Caco-2 (cell line): Measurements from ENCODE around the gene COMMD7. TPM values are rescaled to one million over a fixed set of nuclear protein-coding genes. Genes with fewer than 3 reads are reported as not detected.
"Not testable (repeated sequence)": the region's sequence is repeated elsewhere in the genome, so short reads cannot be mapped to it uniquely, and the experiment has no call there.

Experiments
- BruUV-seq: library from RNA; stranded (reverse); fragments of 400-500 nt; replicated peaks from 2 replicates; lab custom pipeline; 2021; lab: Mats Ljungman, UMichigan
- CTCF ChIA-PET: fragments of 300-600 bp; sonication (Branson Sonifier 250); formaldehyde crosslinking; loops from one replicate; lab custom pipeline; 2022; ENCODE audit warnings: antibody characterized with exemption; lab: Charles Lee
- POLR2A ChIA-PET: fragments of 300-600 bp; sonication (Branson Sonifier 250); formaldehyde crosslinking; loops from one replicate; lab custom pipeline; 2022; ENCODE audit warnings: antibody characterized with exemption; lab: Charles Lee
- DNase-seq, 2 experiments: peaks; one replicate each; pipeline versions ENCODE4 v3.0.0 to v3.0.0-alpha.2; 2020 to 2022
- H3K27me3 ChIP-seq: replicated peaks from 2 replicates; pipeline ENCODE4 v1.6.0; 2011; ENCODE audit warnings: low read length; ENCODE audit not compliant: control insufficient read depth, insufficient read depth
- H3K36me3 ChIP-seq: 2 replicates; pipeline ENCODE4 v1.5.1; 2011; ENCODE audit warnings: low read length; ENCODE audit not compliant: control insufficient read depth, insufficient read depth
- H3K4me1 ChIP-seq: fragments of 250-450 bp; sonication (Bioruptor Pico); 2 replicates; pipeline ENCODE4 v1.5.1; 2020; ENCODE audit warnings: mild to moderate bottlenecking
- H3K4me3 ChIP-seq: 2 replicates; pipeline ENCODE4 v1.5.1; 2011; ENCODE audit warnings: low read depth, mild to moderate bottlenecking, control low read depth, low read length
- H3K9me3 ChIP-seq: fragments of 250-450 bp; sonication (Bioruptor Pico); 2 replicates; pipeline ENCODE4 v1.5.1; 2020; ENCODE audit warnings: mild to moderate bottlenecking, moderate library complexity
- H3K27ac Mint-ChIP-seq: one replicate; pipeline ENCODE4 v1.8.0; 2022; ENCODE audit warnings: mixed read lengths; ENCODE audit not compliant: unreplicated experiment
- H3K27me3 Mint-ChIP-seq: one replicate; pipeline ENCODE4 v1.8.0; 2022; ENCODE audit warnings: mixed read lengths; ENCODE audit not compliant: insufficient read depth, unreplicated experiment
- H3K36me3 Mint-ChIP-seq: one replicate; pipeline ENCODE4 v1.8.0; 2022; ENCODE audit warnings: mild to moderate bottlenecking, mixed read lengths; ENCODE audit not compliant: insufficient read depth, unreplicated experiment
- H3K4me1 Mint-ChIP-seq: one replicate; pipeline ENCODE4 v1.8.0; 2022; ENCODE audit warnings: low read depth, mixed read lengths; ENCODE audit not compliant: unreplicated experiment
- H3K4me3 Mint-ChIP-seq: one replicate; pipeline ENCODE4 v1.8.0; 2022; ENCODE audit warnings: mild to moderate bottlenecking, moderate library complexity, mixed read lengths; ENCODE audit not compliant: unreplicated experiment
- H3K9me3 Mint-ChIP-seq: one replicate; pipeline ENCODE4 v1.8.0; 2022; ENCODE audit warnings: mixed read lengths; ENCODE audit not compliant: unreplicated experiment
- intact Hi-C: fragments of 100-400 bp; cut with micrococcal nuclease; formaldehyde crosslinking; loops from one replicate; pipeline ENCODE4 v1.10.0; 2022; ENCODE audit not compliant: unreplicated experiment
- total RNA-seq: library from RNA; stranded (reverse); gene quantifications from 2 replicates; pipeline ENCODE4 v1.2.3, GENCODE V29; 2022
- TF ChIP-seq, protein P1 (sequence below), 2 experiments: fragments of 200-600 bp in 1 of 2; IDR thresholded peaks; 1 replicate in 1 of 2; 2 replicates in 1 of 2; pipeline versions ENCODE4 v1.5.1 to v1.8.0; 2011 to 2022; ENCODE audit warnings: antibody characterized with exemption in 1 of 2, control low read depth in 1 of 2, inconsistent platforms in 1 of 2, low read depth in 1 of 2, low read length in 1 of 2, mild to moderate bottlenecking in 1 of 2, moderate library complexity in 1 of 2; ENCODE audit not compliant: insufficient read depth in 1 of 2, severe bottlenecking in 1 of 2, unreplicated experiment in 1 of 2

Gene COMMD7
- total RNA-seq, 1 experiment from 2014 or later = 160 TPM

DNA sequence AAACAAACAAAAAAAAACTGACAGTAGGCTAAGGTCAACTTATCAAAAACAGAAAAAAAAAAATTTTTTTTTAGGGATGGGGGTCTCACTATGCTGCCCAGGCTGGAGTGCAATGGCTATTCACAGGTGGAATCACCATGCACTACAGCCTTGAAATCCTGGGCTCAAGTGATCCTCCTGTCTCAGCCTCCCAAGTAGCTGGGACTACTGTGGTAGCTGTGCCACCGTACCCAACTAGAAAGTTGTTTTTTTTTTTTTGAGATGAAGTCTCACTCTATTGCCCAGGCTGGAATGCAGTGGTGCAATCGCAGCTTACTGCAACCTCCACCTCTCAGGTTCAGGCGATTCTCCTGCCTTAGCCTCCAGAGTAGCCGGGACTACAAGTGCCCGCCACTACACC lies 2.1 kb downstream of the COMMD7 start:
- intact Hi-C loops = no loop called here
- no peak overlapping the region for H3K4me3 Mint-ChIP-seq
- H3K9me3 Mint-ChIP-seq = no peaks in the 10 kb centered on the region
- H3K36me3 Mint-ChIP-seq = peaks cover 63% of the 10 kb centered on the region
- no peaks in the 10 kb centered on the region for H3K9me3 ChIP-seq
- no peak overlapping the region for H3K4me3 ChIP-seq
- H3K36me3 ChIP-seq = 0 out of 2 replicates have a peak, but pooled peaks cover 1% of the 10 kb centered on the region
- no TSS peak for BruUV-seq
- POLR2A ChIA-PET = no interaction called here
- no peaks in the 10 kb centered on the region for H3K27me3 ChIP-seq
- peaks cover 36% of the 10 kb centered on the region for H3K4me1 ChIP-seq
- H3K4me1 Mint-ChIP-seq = peaks cover 20% of the 10 kb centered on the region
- H3K27ac Mint-ChIP-seq = no peak overlapping the region
- no peaks in the 10 kb centered on the region for H3K27me3 Mint-ChIP-seq
- DNase-seq = no peak
- TF ChIP-seq, protein P1, sequence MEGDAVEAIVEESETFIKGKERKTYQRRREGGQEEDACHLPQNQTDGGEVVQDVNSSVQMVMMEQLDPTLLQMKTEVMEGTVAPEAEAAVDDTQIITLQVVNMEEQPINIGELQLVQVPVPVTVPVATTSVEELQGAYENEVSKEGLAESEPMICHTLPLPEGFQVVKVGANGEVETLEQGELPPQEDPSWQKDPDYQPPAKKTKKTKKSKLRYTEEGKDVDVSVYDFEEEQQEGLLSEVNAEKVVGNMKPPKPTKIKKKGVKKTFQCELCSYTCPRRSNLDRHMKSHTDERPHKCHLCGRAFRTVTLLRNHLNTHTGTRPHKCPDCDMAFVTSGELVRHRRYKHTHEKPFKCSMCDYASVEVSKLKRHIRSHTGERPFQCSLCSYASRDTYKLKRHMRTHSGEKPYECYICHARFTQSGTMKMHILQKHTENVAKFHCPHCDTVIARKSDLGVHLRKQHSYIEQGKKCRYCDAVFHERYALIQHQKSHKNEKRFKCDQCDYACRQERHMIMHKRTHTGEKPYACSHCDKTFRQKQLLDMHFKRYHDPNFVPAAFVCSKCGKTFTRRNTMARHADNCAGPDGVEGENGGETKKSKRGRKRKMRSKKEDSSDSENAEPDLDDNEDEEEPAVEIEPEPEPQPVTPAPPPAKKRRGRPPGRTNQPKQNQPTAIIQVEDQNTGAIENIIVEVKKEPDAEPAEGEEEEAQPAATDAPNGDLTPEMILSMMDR (IDR thresholded peaks at IDR 0.05; ENCODE audit: insufficient read depth in 1 of 2, low read depth in 1 of 2, low read length in 1 of 2, severe bottlenecking in 1 of 2, unreplicated experiment in 1 of 2) = no peak
- CTCF ChIA-PET = interaction anchor here (3.8 kb wide), 1 partner anchor 10 kb away, joined by 16 read pairs; no protein-coding TSS in a partner anchor

DNA sequence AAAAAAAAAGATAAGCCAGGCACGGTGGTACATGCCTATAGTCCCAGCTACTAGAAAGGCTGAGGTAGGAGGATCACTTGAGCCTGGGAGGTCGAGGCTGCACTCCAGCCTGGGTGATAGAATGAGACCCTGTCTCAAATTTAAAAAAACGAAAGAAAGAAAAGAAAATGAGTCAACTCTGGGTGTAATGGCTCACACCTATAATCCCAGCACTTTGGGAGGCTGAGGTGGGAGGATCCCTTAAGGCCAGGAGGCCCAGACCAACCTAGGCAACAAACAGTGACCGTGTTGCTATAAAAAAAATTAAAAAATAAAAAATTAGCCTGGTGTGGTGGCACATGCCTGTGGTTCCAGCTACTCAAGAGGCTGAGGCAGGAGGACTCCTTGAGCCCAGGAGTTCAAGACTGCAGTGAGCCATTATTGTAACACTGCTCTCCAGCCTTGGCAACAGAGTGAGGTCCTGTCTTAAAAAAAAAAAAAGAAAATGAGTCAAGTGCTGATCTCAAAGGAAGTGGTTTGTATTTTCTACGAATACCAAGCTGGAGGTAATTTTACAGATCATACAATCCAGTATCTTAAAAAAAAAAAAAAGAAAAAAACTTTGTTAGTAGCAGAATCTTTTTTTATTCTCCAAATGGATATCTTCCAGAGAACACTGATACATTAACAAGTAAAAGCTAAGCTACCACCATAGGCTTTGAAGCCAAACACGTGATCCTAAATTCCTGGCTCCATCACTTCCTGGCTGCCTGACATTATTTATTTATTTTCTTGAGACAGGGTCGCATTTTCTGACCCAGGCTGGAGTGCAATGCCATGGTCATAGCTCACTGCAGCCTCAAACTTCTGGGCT lies 5.7 kb downstream of the COMMD7 start:
- peaks cover 19% of the 10 kb centered on the region for H3K4me1 ChIP-seq
- intact Hi-C loops = no loop called here
- Mint-ChIP-seq H3K4me1 (peaks cover 22% of the 10 kb centered on the region), H3K27me3 (no peaks in the 10 kb centered on the region), H3K36me3 (peaks cover 77% of the 10 kb centered on the region), H3K27ac (no peak overlapping the region), H3K9me3 (no peaks in the 10 kb centered on the region), H3K4me3 (no peak overlapping the region)
- ChIA-PET CTCF (interaction anchor here (1.0 kb wide), 1 partner anchor 41 kb away, joined by 3 read pairs; no protein-coding TSS in a partner anchor), POLR2A (interaction anchor here (0.6 to 0.7 kb wide), 3 partner anchors 41 to 125 kb away, joined by 3 to 7 read pairs (median 4); no protein-coding TSS in a partner anchor)
- H3K4me3 ChIP-seq = no peak overlapping the region
- H3K36me3 ChIP-seq = 0 out of 2 replicates have a peak, but pooled peaks cover 1% of the 10 kb centered on the region
- no peak for DNase-seq
- H3K9me3 ChIP-seq = no peaks in the 10 kb centered on the region
- no TSS peak for BruUV-seq
- TF ChIP-seq, protein P1 (IDR thresholded peaks at IDR 0.05; ENCODE audit: insufficient read depth in 1 of 2, low read depth in 1 of 2, low read length in 1 of 2, severe bottlenecking in 1 of 2, unreplicated experiment in 1 of 2) = no peak
- no peaks in the 10 kb centered on the region for H3K27me3 ChIP-seq

DNA sequence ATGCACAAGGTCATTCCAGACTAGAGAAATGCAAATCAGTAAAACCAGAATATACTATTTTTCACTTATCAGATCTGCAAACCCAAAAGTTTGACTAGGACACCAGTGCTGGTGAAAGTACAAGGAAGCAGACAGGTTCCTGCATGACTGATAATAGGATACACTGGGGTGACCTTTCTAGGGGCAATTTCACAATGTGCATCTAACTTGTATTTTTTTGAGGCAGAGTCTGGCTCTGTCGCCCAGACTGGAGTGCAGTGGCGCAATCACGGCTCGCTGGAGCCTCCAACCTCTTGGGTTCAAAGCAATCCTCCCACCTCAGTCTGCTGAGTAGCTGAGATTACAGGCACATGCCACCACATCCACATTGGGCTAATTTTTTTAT lies 11.4 kb downstream of the COMMD7 start:
- H3K27me3 ChIP-seq = no peaks in the 10 kb centered on the region
- POLR2A ChIA-PET = interaction anchor here (0.6 to 2.4 kb wide), 6 partner anchors 11 to 161 kb away, joined by 3 to 19 read pairs (median 6); partner anchors contain the start of genes COMMD7 and DNMT3B
- Mint-ChIP-seq H3K4me3 (peak overlapping the region; percentile 20), H3K27me3 (no peaks in the 10 kb centered on the region), H3K27ac (peak overlapping the region; percentile 88), H3K36me3 (peaks cover 88% of the 10 kb centered on the region), H3K4me1 (peaks cover 54% of the 10 kb centered on the region), H3K9me3 (no peaks in the 10 kb centered on the region)
- H3K4me3 ChIP-seq = no peak overlapping the region
- no TSS peak for BruUV-seq
- CTCF ChIA-PET = interaction anchor here (0.6 to 2.0 kb wide), 5 partner anchors 11 to 60 kb away, joined by 7 to 19 read pairs (median 12); partner anchors contain the start of gene COMMD7
- DNase-seq = peak; percentile 95 to 96
- H3K4me1 ChIP-seq = peaks cover 51% of the 10 kb centered on the region
- no peaks in the 10 kb centered on the region; the same call in 1 of the 2 replicates for H3K36me3 ChIP-seq
- TF ChIP-seq, protein P1 (IDR thresholded peaks at IDR 0.05; ENCODE audit: insufficient read depth in 1 of 2, low read depth in 1 of 2, low read length in 1 of 2, severe bottlenecking in 1 of 2, unreplicated experiment in 1 of 2) = no peak
- intact Hi-C loops = loop anchor here (1.0 to 5.0 kb wide), 10 partner anchors 13 to 505 kb away; partner anchors contain the start of gene DNMT3B
- H3K9me3 ChIP-seq = peaks cover 5% of the 10 kb centered on the region; the same call in 1 of the 2 replicates

DNA sequence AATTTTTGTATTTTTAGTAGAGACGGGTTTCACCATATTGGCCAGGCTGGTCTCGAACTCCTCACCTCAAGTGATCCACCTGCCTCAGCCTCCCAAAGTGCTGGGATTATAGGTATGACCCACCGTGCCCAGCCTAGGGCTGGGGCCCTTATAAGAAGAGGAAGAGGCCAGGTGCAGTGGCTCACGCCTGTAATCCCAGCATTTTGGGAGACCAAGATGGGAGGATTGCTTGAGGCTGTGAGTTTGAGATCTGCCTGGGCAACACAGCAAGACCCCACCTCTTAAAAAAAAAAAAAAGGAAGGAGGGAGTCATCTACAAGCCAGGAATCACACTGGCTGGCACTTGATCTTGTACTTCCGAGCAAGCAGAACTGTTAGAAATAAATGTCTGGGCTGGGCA lies 13.9 kb downstream of the COMMD7 start:
- H3K4me3 ChIP-seq, intact Hi-C loops, H3K4me3 Mint-ChIP-seq, H3K9me3 Mint-ChIP-seq, BruUV-seq, POLR2A ChIA-PET, H3K27me3 ChIP-seq, H3K9me3 ChIP-seq, H3K36me3 ChIP-seq, H3K27me3 Mint-ChIP-seq, DNase-seq: not testable (repeated sequence)
- Mint-ChIP-seq H3K27ac (peak overlapping the region; percentile 88), H3K4me1 (peaks cover 53% of the 10 kb centered on the region), H3K36me3 (peaks cover 94% of the 10 kb centered on the region)
- peaks cover 51% of the 10 kb centered on the region for H3K4me1 ChIP-seq
- CTCF ChIA-PET = interaction anchor here (2.1 kb wide), 1 partner anchor 33 kb away, joined by 11 read pairs; the partner anchor contains the start of gene DNMT3B
